Measurements from ENCODE around the gene UBE2QL1. TPM values are rescaled to one million over a fixed set of nuclear protein-coding genes. Genes with fewer than 3 reads are reported as not detected.
A peak's percentile ranks its signal among the peaks of the same experiment; 100 is the strongest.

UBE2QL1 gene
- total RNA-seq, 1 donor from 2014 or later = 0.52 TPM

- peak overlapping the region; percentile 34 to 82 (median 55) for H3K9ac ChIP-seq (ENCODE audit: low read depth in 1 of 3, low read length in 3 of 3)
- H3K36me3 ChIP-seq (ENCODE audit: control insufficient read depth in 3 of 3, insufficient read depth in 3 of 3, low read length in 3 of 3) = peaks cover 7 to 9% (median 7%) of the 10 kb centered on the region in 3 donors
- H3K27me3 ChIP-seq (ENCODE audit: control insufficient read depth in 3 of 3, insufficient read depth in 3 of 3, low read length in 3 of 3) = peaks cover 0 to 26% (median 3%) of the 10 kb centered on the region in 3 donors
- peak overlapping the region; percentile 90 for H3K27ac ChIP-seq (ENCODE audit: low read depth, low read length)
- H3K4me3 ChIP-seq (ENCODE audit: low read length in 3 of 3) = peak overlapping the region; percentile 5 to 60 (median 48)
- H3K4me1 ChIP-seq (ENCODE audit: control insufficient read depth in 3 of 3, insufficient read depth in 3 of 3, low read length in 3 of 3) = peaks cover 37 to 68% (median 53%) of the 10 kb centered on the region in 3 donors
- no peaks in the 10 kb centered on the region for H3K9me3 ChIP-seq (ENCODE audit: control insufficient read depth in 3 of 3, low read length in 3 of 3)
Measured at GRCh38 chr5:6452622-6453504, 4.2 kb downstream of the UBE2QL1 start.

GRCh38 chr5:6453937-6454560 lies 5.4 kb downstream of the UBE2QL1 start:
- peak overlapping the region; percentile 59 to 65 (median 61) for H3K4me3 ChIP-seq (ENCODE audit: low read length in 3 of 3)
- peak overlapping the region; percentile 57 to 82 (median 68) for H3K9ac ChIP-seq (ENCODE audit: low read depth in 1 of 3, low read length in 3 of 3)
- peaks cover 37 to 64% (median 50%) of the 10 kb centered on the region in 3 donors for H3K4me1 ChIP-seq (ENCODE audit: control insufficient read depth in 3 of 3, insufficient read depth in 3 of 3, low read length in 3 of 3)
- peaks cover 6 to 8% (median 7%) of the 10 kb centered on the region in 3 donors for H3K36me3 ChIP-seq (ENCODE audit: control insufficient read depth in 3 of 3, insufficient read depth in 3 of 3, low read length in 3 of 3)
- peak overlapping the region; percentile 90 for H3K27ac ChIP-seq (ENCODE audit: low read depth, low read length)
- peaks cover 0 to 22% (median 3%) of the 10 kb centered on the region in 3 donors for H3K27me3 ChIP-seq (ENCODE audit: control insufficient read depth in 3 of 3, insufficient read depth in 3 of 3, low read length in 3 of 3)
- H3K9me3 ChIP-seq (ENCODE audit: control insufficient read depth in 3 of 3, low read length in 3 of 3) = no peaks in the 10 kb centered on the region

GRCh38 chr5:6454628-6455053 lies 6.0 kb downstream of the UBE2QL1 start:
- H3K9me3 ChIP-seq (ENCODE audit: control insufficient read depth in 3 of 3, low read length in 3 of 3) = no peaks in the 10 kb centered on the region
- H3K36me3 ChIP-seq (ENCODE audit: control insufficient read depth in 3 of 3, insufficient read depth in 3 of 3, low read length in 3 of 3) = peaks cover 6 to 8% (median 7%) of the 10 kb centered on the region in 3 donors
- peaks cover 0 to 20% (median 0%) of the 10 kb centered on the region in 3 donors for H3K27me3 ChIP-seq (ENCODE audit: control insufficient read depth in 3 of 3, insufficient read depth in 3 of 3, low read length in 3 of 3)
- peak overlapping the region; percentile 90 for H3K27ac ChIP-seq (ENCODE audit: low read depth, low read length)
- H3K4me1 ChIP-seq (ENCODE audit: control insufficient read depth in 3 of 3, insufficient read depth in 3 of 3, low read length in 3 of 3) = peaks cover 34 to 64% (median 50%) of the 10 kb centered on the region in 3 donors
- peak overlapping the region; percentile 57 to 82 (median 68) for H3K9ac ChIP-seq (ENCODE audit: low read depth in 1 of 3, low read length in 3 of 3)
- peak overlapping the region; percentile 59 to 65 (median 61) for H3K4me3 ChIP-seq (ENCODE audit: low read length in 3 of 3)

- H3K9ac ChIP-seq (ENCODE audit: low read depth in 1 of 3, low read length in 3 of 3) = peak overlapping the region in 2 of 3 donors; percentile 68 to 82
- no peaks in the 10 kb centered on the region for H3K9me3 ChIP-seq (ENCODE audit: control insufficient read depth in 3 of 3, low read length in 3 of 3)
- peaks cover 39 to 70% (median 55%) of the 10 kb centered on the region in 3 donors for H3K4me1 ChIP-seq (ENCODE audit: control insufficient read depth in 3 of 3, insufficient read depth in 3 of 3, low read length in 3 of 3)
- peak overlapping the region in 1 of 3 donors; percentile 61 for H3K4me3 ChIP-seq (ENCODE audit: low read length in 3 of 3)
- H3K27me3 ChIP-seq (ENCODE audit: control insufficient read depth in 3 of 3, insufficient read depth in 3 of 3, low read length in 3 of 3) = peaks cover 0 to 13% (median 0%) of the 10 kb centered on the region in 3 donors
- peak overlapping the region; percentile 90 for H3K27ac ChIP-seq (ENCODE audit: low read depth, low read length)
- peaks cover 6 to 8% (median 7%) of the 10 kb centered on the region in 3 donors for H3K36me3 ChIP-seq (ENCODE audit: control insufficient read depth in 3 of 3, insufficient read depth in 3 of 3, low read length in 3 of 3)
Measured at GRCh38 chr5:6455571-6456200, 7.0 kb downstream of the UBE2QL1 start.

DNA sequence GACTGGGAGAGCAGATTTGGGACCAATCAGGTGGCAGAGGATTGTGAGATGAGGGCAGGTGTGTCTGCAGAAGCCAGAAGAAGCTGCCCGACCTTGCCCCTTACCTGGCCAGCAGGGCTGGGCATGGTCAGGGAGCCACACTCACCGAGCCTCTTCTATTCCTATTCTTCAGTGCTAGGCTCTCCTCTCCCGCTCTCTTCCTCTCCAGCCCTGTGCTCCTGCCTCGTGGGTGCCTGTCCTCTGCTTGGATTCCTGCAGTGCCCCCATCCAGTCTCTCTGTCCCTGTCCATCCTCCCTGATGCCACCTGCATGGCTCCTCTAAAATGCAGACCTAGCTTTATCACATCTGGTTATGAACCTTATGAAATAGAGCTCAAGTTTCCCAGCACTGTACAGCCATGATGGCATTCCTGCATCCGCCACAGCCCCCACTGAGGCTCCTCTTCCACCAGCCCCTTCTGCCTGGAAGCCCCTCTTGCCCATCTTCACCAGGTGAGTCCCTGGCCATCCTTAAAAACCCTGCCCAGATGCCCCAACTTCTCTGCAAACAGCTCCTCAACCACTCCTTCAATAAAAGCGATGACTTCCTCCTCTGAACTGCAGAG lies 8.2 kb downstream of the UBE2QL1 start:
- Histone ChIP-seq H3K9me3 (ENCODE audit: control insufficient read depth in 3 of 3, low read length in 3 of 3) (no peaks in the 10 kb centered on the region), H3K27ac (ENCODE audit: low read depth, low read length) (no peak overlapping the region), H3K36me3 (ENCODE audit: control insufficient read depth in 3 of 3, insufficient read depth in 3 of 3, low read length in 3 of 3) (peaks cover 6 to 8% (median 7%) of the 10 kb centered on the region in 3 donors), H3K4me3 (ENCODE audit: low read length in 3 of 3) (no peak overlapping the region), H3K9ac (ENCODE audit: low read depth in 1 of 3, low read length in 3 of 3) (no peak overlapping the region), H3K27me3 (ENCODE audit: control insufficient read depth in 3 of 3, insufficient read depth in 3 of 3, low read length in 3 of 3) (peaks cover 0 to 12% (median 0%) of the 10 kb centered on the region in 3 donors), H3K4me1 (ENCODE audit: control insufficient read depth in 3 of 3, insufficient read depth in 3 of 3, low read length in 3 of 3) (peaks cover 42 to 65% (median 64%) of the 10 kb centered on the region in 3 donors)

DNA sequence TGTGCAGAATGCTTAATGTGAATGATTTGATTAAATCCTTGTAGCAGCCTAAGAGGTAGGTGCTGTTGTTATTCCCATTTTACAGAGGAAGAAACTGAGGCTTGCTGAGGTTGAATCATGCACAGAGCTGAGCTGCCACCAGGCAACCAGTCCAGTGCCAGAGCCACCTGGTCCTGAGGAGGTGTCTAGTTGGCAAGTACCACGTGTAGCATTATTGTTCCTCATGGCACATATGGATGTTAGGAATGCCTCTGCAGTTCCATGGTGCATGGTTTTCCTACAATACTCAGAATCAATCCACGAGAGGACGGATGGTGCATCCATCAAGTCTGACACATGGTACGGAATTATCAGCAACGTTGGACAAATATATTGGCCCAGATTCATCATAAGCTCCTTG lies 8.9 kb downstream of the UBE2QL1 start:
- Histone ChIP-seq H3K9ac (ENCODE audit: low read depth in 1 of 3, low read length in 3 of 3) (no peak overlapping the region), H3K27me3 (ENCODE audit: control insufficient read depth in 3 of 3, insufficient read depth in 3 of 3, low read length in 3 of 3) (peaks cover 0 to 11% (median 0%) of the 10 kb centered on the region in 3 donors), H3K4me3 (ENCODE audit: low read length in 3 of 3) (no peak overlapping the region), H3K4me1 (ENCODE audit: control insufficient read depth in 3 of 3, insufficient read depth in 3 of 3, low read length in 3 of 3) (peaks cover 40 to 68% (median 67%) of the 10 kb centered on the region in 3 donors), H3K36me3 (ENCODE audit: control insufficient read depth in 3 of 3, insufficient read depth in 3 of 3, low read length in 3 of 3) (peaks cover 6 to 8% (median 7%) of the 10 kb centered on the region in 3 donors), H3K9me3 (ENCODE audit: control insufficient read depth in 3 of 3, low read length in 3 of 3) (no peaks in the 10 kb centered on the region), H3K27ac (ENCODE audit: low read depth, low read length) (no peak overlapping the region)

GRCh38 chr5:6458833-6459232 lies 10.2 kb downstream of the UBE2QL1 start:
- H3K27ac ChIP-seq (ENCODE audit: low read depth, low read length) = no peak overlapping the region

GRCh38 chr5:6459896-6460295 lies 11.2 kb downstream of the UBE2QL1 start:
- no peak overlapping the region for H3K9ac ChIP-seq (ENCODE audit: low read depth in 1 of 3, low read length in 3 of 3)

More at GRCh38 chr5:6458833-6459232, 10.2 kb downstream of the UBE2QL1 start:
- Histone ChIP-seq H3K9ac (ENCODE audit: low read depth in 1 of 3, low read length in 3 of 3) (no peak overlapping the region), H3K9me3 (ENCODE audit: control insufficient read depth in 3 of 3, low read length in 3 of 3) (no peaks in the 10 kb centered on the region), H3K27me3 (ENCODE audit: control insufficient read depth in 3 of 3, insufficient read depth in 3 of 3, low read length in 3 of 3) (peaks cover 0 to 7% (median 0%) of the 10 kb centered on the region in 3 donors), H3K4me1 (ENCODE audit: control insufficient read depth in 3 of 3, insufficient read depth in 3 of 3, low read length in 3 of 3) (peaks cover 28 to 56% (median 55%) of the 10 kb centered on the region in 3 donors), H3K4me3 (ENCODE audit: low read length in 3 of 3) (no peak overlapping the region), H3K36me3 (ENCODE audit: control insufficient read depth in 3 of 3, insufficient read depth in 3 of 3, low read length in 3 of 3) (peaks cover 6 to 8% (median 7%) of the 10 kb centered on the region in 3 donors)

GRCh38 chr5:6461006-6461405 lies 12.3 kb downstream of the UBE2QL1 start:
- Histone ChIP-seq H3K9me3 (ENCODE audit: control insufficient read depth in 3 of 3, low read length in 3 of 3) (no peaks in the 10 kb centered on the region), H3K4me1 (ENCODE audit: control insufficient read depth in 3 of 3, insufficient read depth in 3 of 3, low read length in 3 of 3) (peaks cover 9 to 48% (median 42%) of the 10 kb centered on the region in 3 donors), H3K27me3 (ENCODE audit: control insufficient read depth in 3 of 3, insufficient read depth in 3 of 3, low read length in 3 of 3) (no peaks in the 10 kb centered on the region), H3K9ac (ENCODE audit: low read depth in 1 of 3, low read length in 3 of 3) (no peak overlapping the region), H3K4me3 (ENCODE audit: low read length in 3 of 3) (no peak overlapping the region), H3K36me3 (ENCODE audit: control insufficient read depth in 3 of 3, insufficient read depth in 3 of 3, low read length in 3 of 3) (peaks cover 6 to 8% (median 7%) of the 10 kb centered on the region in 3 donors), H3K27ac (ENCODE audit: low read depth, low read length) (no peak overlapping the region)

More at GRCh38 chr5:6459896-6460295, 11.2 kb downstream of the UBE2QL1 start:
- Histone ChIP-seq H3K27me3 (ENCODE audit: control insufficient read depth in 3 of 3, insufficient read depth in 3 of 3, low read length in 3 of 3) (no peaks in the 10 kb centered on the region), H3K4me3 (ENCODE audit: low read length in 3 of 3) (no peak overlapping the region), H3K27ac (ENCODE audit: low read depth, low read length) (no peak overlapping the region), H3K9me3 (ENCODE audit: control insufficient read depth in 3 of 3, low read length in 3 of 3) (no peaks in the 10 kb centered on the region), H3K36me3 (ENCODE audit: control insufficient read depth in 3 of 3, insufficient read depth in 3 of 3, low read length in 3 of 3) (peaks cover 6 to 8% (median 7%) of the 10 kb centered on the region in 3 donors), H3K4me1 (ENCODE audit: control insufficient read depth in 3 of 3, insufficient read depth in 3 of 3, low read length in 3 of 3) (peaks cover 17 to 53% (median 52%) of the 10 kb centered on the region in 3 donors)
